NCI-H1417 (cell line): ENCODE data around the gene SCP2D1.
A peak's percentile ranks its signal among the peaks of the same experiment; 100 is the strongest.
"Not testable (repeated sequence)": the region's sequence is repeated elsewhere in the genome, so short reads cannot be mapped to it uniquely, and the experiment has no call there.

Source experiments
- DNase-seq, 3 experiments: peaks; one replicate each; lab custom pipeline; 2025; lab: John Stamatoyannopoulos, UW

SCP2D1 gene

GRCh38 chr20:18813483-18813882 lies at the start of gene SCP2D1:
SCP2D1 (plus strand) TSS chr20:18813783; CDS start chr20:18813816, 33 bp downstream.
- no peak for DNase-seq

- no peak for DNase-seq
Measured at GRCh38 chr20:18767676-18768075, 45.9 kb upstream of the SCP2D1 start.

- DNase-seq: no peak
Measured at GRCh38 chr20:18773566-18773965, 40.0 kb upstream of the SCP2D1 start.

GRCh38 chr20:18774207-18774606 lies 39.4 kb upstream of the SCP2D1 start:
- DNase-seq: no peak

GRCh38 chr20:18775633-18776032 lies 38.0 kb upstream of the SCP2D1 start:
- DNase-seq: no peak

- no peak for DNase-seq
Measured at GRCh38 chr20:18778690-18779392, 34.7 kb upstream of the SCP2D1 start.

GRCh38 chr20:18780385-18781130 lies 33.0 kb upstream of the SCP2D1 start:
- no peak for DNase-seq

GRCh38 chr20:18781509-18781908 lies 32.1 kb upstream of the SCP2D1 start:
- DNase-seq: no peak

- no peak for DNase-seq
Measured at GRCh38 chr20:18783385-18783959, 30.1 kb upstream of the SCP2D1 start.

- not testable (repeated sequence) for DNase-seq
Measured at GRCh38 chr20:18787046-18787445, 26.5 kb upstream of the SCP2D1 start.

- no peak for DNase-seq
Measured at GRCh38 chr20:18788021-18788420, 25.6 kb upstream of the SCP2D1 start.

GRCh38 chr20:18790787-18791186 lies 22.8 kb upstream of the SCP2D1 start:
- no peak for DNase-seq

- peak; percentile 87 to 97 (median 92) for DNase-seq
Measured at GRCh38 chr20:18793625-18794427, 19.8 kb upstream of the SCP2D1 start.

- no peak for DNase-seq
Measured at GRCh38 chr20:18794428-18794787, 19.2 kb upstream of the SCP2D1 start.

GRCh38 chr20:18795366-18795765 lies 18.2 kb upstream of the SCP2D1 start:
- DNase-seq: no peak

GRCh38 chr20:18796282-18796833 lies 17.2 kb upstream of the SCP2D1 start:
- DNase-seq: no peak

- no peak for DNase-seq
Measured at GRCh38 chr20:18801516-18801915, 12.1 kb upstream of the SCP2D1 start.

- DNase-seq: no peak
Measured at GRCh38 chr20:18802012-18802634, 11.5 kb upstream of the SCP2D1 start.

- DNase-seq: peak in 1 of 3 experiments; percentile 8
Measured at GRCh38 chr20:18805881-18806280, 7.7 kb upstream of the SCP2D1 start.

GRCh38 chr20:18808712-18809111 lies 4.9 kb upstream of the SCP2D1 start:
- DNase-seq: no peak

- no peak for DNase-seq
Measured at GRCh38 chr20:18811186-18811585, 2.4 kb upstream of the SCP2D1 start.

- DNase-seq: no peak
Measured at GRCh38 chr20:18811904-18812303, 1.7 kb upstream of the SCP2D1 start.
